Transverse colon (tissue), 3 donors: ENCODE results near the gene APPL1.

Experiments used
- POLR2A ChIP-seq: fragments of 450-650 bp; IDR thresholded peaks from one replicate; pipeline ENCODE4 v1.6.1; 2016; ENCODE audit warnings: antibody characterized with exemption, mild to moderate bottlenecking, moderate library complexity
- TF ChIP-seq, protein P1 (sequence below), 5 experiments: fragments of 200-600 bp in 3 of 5; fragments of 450-650 bp in 2 of 5; sonication (generic) in 3 of 5; IDR thresholded peaks; 1 replicate in 2 of 5; 2 replicates in 3 of 5; pipeline ENCODE4 v1.5.1; 2016 to 2017; ENCODE audit warnings: antibody characterized with exemption in 5 of 5, inconsistent platforms in 3 of 5, mild to moderate bottlenecking in 2 of 5, moderate library complexity in 1 of 5

- TF ChIP-seq, protein P1, sequence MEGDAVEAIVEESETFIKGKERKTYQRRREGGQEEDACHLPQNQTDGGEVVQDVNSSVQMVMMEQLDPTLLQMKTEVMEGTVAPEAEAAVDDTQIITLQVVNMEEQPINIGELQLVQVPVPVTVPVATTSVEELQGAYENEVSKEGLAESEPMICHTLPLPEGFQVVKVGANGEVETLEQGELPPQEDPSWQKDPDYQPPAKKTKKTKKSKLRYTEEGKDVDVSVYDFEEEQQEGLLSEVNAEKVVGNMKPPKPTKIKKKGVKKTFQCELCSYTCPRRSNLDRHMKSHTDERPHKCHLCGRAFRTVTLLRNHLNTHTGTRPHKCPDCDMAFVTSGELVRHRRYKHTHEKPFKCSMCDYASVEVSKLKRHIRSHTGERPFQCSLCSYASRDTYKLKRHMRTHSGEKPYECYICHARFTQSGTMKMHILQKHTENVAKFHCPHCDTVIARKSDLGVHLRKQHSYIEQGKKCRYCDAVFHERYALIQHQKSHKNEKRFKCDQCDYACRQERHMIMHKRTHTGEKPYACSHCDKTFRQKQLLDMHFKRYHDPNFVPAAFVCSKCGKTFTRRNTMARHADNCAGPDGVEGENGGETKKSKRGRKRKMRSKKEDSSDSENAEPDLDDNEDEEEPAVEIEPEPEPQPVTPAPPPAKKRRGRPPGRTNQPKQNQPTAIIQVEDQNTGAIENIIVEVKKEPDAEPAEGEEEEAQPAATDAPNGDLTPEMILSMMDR (IDR thresholded peaks at IDR 0.05): no peak
- TF ChIP-seq POLR2A: no peak
These were observed 32.9 kb upstream of the APPL1 start for GRCh38 chr3:57194641-57195040.
